GM12878 (cell line): Measurements from ENCODE around the gene ACYP2. TPM values are rescaled to one million over a fixed set of nuclear protein-coding genes. Genes with fewer than 3 reads are reported as not detected.

Source experiments
- ATAC-seq: fragments of 200-7000 bp; cut with Tn5 transposase; 3 replicates; pipeline ENCODE4 v1.9.1; 2020; ENCODE audit warnings: mild to moderate bottlenecking, moderate library complexity
- BruUV-seq: library from RNA; stranded (reverse); fragments of 400-500 nt; replicated peaks from 2 replicates; lab custom pipeline; 2021; lab: Mats Ljungman, UMichigan
- CTCF ChIA-PET: fragments of 300-600 bp; sonication (Branson Sonifier 250); formaldehyde crosslinking; extraction: SDS; loops from one replicate; lab custom pipeline; 2021; ENCODE audit warnings: inconsistent platforms; lab: Yijun Ruan, JAX
- POLR2A ChIA-PET: fragments of 350-600 bp; formaldehyde crosslinking; extraction: SDS; loops from one replicate; lab custom pipeline; 2021; ENCODE audit warnings: inconsistent platforms; lab: Charles Lee
- RAD21 ChIA-PET: fragments of 300-600 bp; sonication (Branson Sonifier 250); formaldehyde crosslinking; loops from one replicate; lab custom pipeline; 2023; ENCODE audit warnings: antibody characterized with exemption; ENCODE audit not compliant: unreplicated experiment; lab: Charles Lee
- SMC1A ChIA-PET: fragments of 300-600 bp; sonication (Branson Sonifier 250); formaldehyde crosslinking; loops from one replicate; lab custom pipeline; 2023; ENCODE audit not compliant: unreplicated experiment, uncharacterized antibody; lab: Charles Lee
- DNase-seq: peaks from one replicate; pipeline ENCODE4 v3.0.0-alpha.2; 2011; ENCODE audit warnings: low read depth, low spot score
- FAIRE-seq: peaks from 3 replicates; lab custom pipeline; 2011; peaks lifted over from hg19 to GRCh38; lab: Jason Lieb, UNC
- H2AFZ ChIP-seq: 2 replicates; pipeline ENCODE4 v1.6.0; 2011; ENCODE audit warnings: low read depth, low read length, control low read depth; ENCODE audit not compliant: control insufficient read depth
- H3K27ac ChIP-seq: 2 replicates; pipeline ENCODE4 v1.5.1; 2011; ENCODE audit warnings: control low read depth; ENCODE audit not compliant: control insufficient read depth, insufficient read depth
- H3K27me3 ChIP-seq, 2 experiments: replicated peaks in 1 of 2; 2 replicates each; pipeline versions ENCODE4 v1.6.0 to v1.6.1; 2011; ENCODE audit warnings: low read length in 1 of 2; ENCODE audit not compliant: control insufficient read depth in 2 of 2, insufficient read depth in 2 of 2
- H3K36me3 ChIP-seq, 2 experiments: 2 replicates each; pipeline ENCODE4 v1.5.1; 2011; ENCODE audit warnings: low read length in 1 of 2; ENCODE audit not compliant: control insufficient read depth in 2 of 2, insufficient read depth in 2 of 2
- H3K4me1 ChIP-seq: 2 replicates; pipeline ENCODE4 v1.6.1; 2011; ENCODE audit warnings: mild to moderate bottlenecking, low read length, moderate library complexity, mixed read lengths; ENCODE audit not compliant: control insufficient read depth, insufficient read depth
- H3K4me2 ChIP-seq: 2 replicates; pipeline ENCODE4 v1.6.0; 2011; ENCODE audit warnings: control low read depth; ENCODE audit not compliant: control insufficient read depth, insufficient read depth
- H3K4me3 ChIP-seq: fragments of 200-600 bp; sonication (generic); 2 replicates; pipeline ENCODE4 v1.5.1; 2016
- H3K79me2 ChIP-seq: 2 replicates; pipeline ENCODE4 v1.6.0; 2011; ENCODE audit warnings: low read length; ENCODE audit not compliant: control insufficient read depth, insufficient read depth
- H3K9ac ChIP-seq: 2 replicates; pipeline ENCODE4 v1.8.0; 2011; ENCODE audit warnings: low read length, control low read depth, mixed read lengths; ENCODE audit not compliant: control insufficient read depth, insufficient read depth
- H3K9me3 ChIP-seq: replicated peaks from 3 replicates; pipeline ENCODE4 v1.5.1; 2011; ENCODE audit warnings: mild to moderate bottlenecking, low read length; ENCODE audit not compliant: control insufficient read depth, insufficient read depth
- H4K20me1 ChIP-seq: 2 replicates; pipeline ENCODE4 v1.6.0; 2011; ENCODE audit not compliant: control insufficient read depth, insufficient read depth
- BRCA1 ChIP-seq: IDR thresholded peaks from 2 replicates; pipeline ENCODE4 v1.6.1; 2011; ENCODE audit warnings: low read depth, low read length, improper control_type of control experiment
- CBX3 ChIP-seq: fragments of 200-600 bp; sonication (generic); IDR thresholded peaks from 2 replicates; pipeline ENCODE4 v1.6.1; 2016; ENCODE audit warnings: low read depth, borderline replicate concordance
- E4F1 ChIP-seq: fragments of 450-650 bp; IDR thresholded peaks from 2 replicates; pipeline ENCODE4 v1.6.1; 2018; ENCODE audit warnings: borderline replicate concordance, mild to moderate bottlenecking; ENCODE audit not compliant: partially characterized antibody
- ESRRA ChIP-seq: IDR thresholded peaks from 2 replicates; pipeline ENCODE4 v1.6.1; 2012; ENCODE audit warnings: mild to moderate bottlenecking, low read length, improper control_type of control experiment
- KAT2A ChIP-seq: conservative IDR thresholded peaks from 2 replicates; pipeline ENCODE4 v1.6.1; 2011; ENCODE audit warnings: low read depth, low read length; ENCODE audit not compliant: control insufficient read depth
- NR2C2 ChIP-seq: IDR thresholded peaks from 2 replicates; pipeline ENCODE4 v1.6.1; 2011; ENCODE audit warnings: borderline replicate concordance, low read depth; ENCODE audit not compliant: control insufficient read depth, insufficient read length
- PAX5 ChIP-seq: IDR thresholded peaks from 2 replicates; pipeline ENCODE4 v1.6.1; 2011; ENCODE audit warnings: low read depth, low read length, borderline replicate concordance
- RCOR1 ChIP-seq: conservative IDR thresholded peaks from 2 replicates; pipeline ENCODE4 v1.6.1; 2012; ENCODE audit warnings: low read depth, low read length, improper control_type of control experiment
- SIN3A ChIP-seq: IDR thresholded peaks from 2 replicates; pipeline ENCODE4 v1.6.1; 2012; ENCODE audit warnings: low read depth, low read length, improper control_type of control experiment
- TCF3 ChIP-seq: IDR thresholded peaks from 2 replicates; pipeline ENCODE4 v1.6.1; 2012; ENCODE audit warnings: low read depth, mild to moderate bottlenecking, low read length, borderline replicate concordance; ENCODE audit not compliant: insufficient read depth
- in situ Hi-C: fragments of 300-500 bp; cut with MboI; formaldehyde crosslinking; loops from 9 replicates; pipeline ENCODE4 v1.14.3; 2018; ENCODE audit warnings: mixed read lengths
- intact Hi-C: fragments of 100-400 bp; cut with micrococcal nuclease; formaldehyde crosslinking; loops from one replicate; pipeline ENCODE4 v1.14.2; 2022; ENCODE audit not compliant: unreplicated experiment
- polyA plus RNA-seq, 11 experiments: library from polyadenylated mRNA; depleted of rRNA in 4 of 11; unstranded in 6 of 11; stranded (reverse) in 5 of 11; fragments of >200 nt; fragmentation: Nextera tagmentation in 4 of 11; fragmentation: Illumina TruSeq in 1 of 11; extraction: Ambion mirVana in 4 of 11; extraction: Trizol in 1 of 11; gene quantifications; 1 replicate in 1 of 11; 2 replicates in 10 of 11; pipeline versions ENCODE4 v1.2.1 to v1.2.3, GENCODE V29; 2011 to 2016; ENCODE audit warnings: inconsistent platforms in 2 of 11, missing spikeins in 2 of 11, low read depth in 1 of 11
- total RNA-seq, 4 experiments: library from RNA; depleted of rRNA in 3 of 4; stranded (reverse); fragments of >200 nt in 3 of 4; fragmentation: Illumina TruSeq in 1 of 4; extraction: Trizol in 1 of 4; gene quantifications; 2 replicates each; pipeline versions ENCODE4 v1.2.1 to v1.2.3, GENCODE V29; 2013 to 2021
- TF ChIP-seq, protein P1 (sequence below): IDR thresholded peaks from 2 replicates; pipeline ENCODE4 v1.6.1; 2012; ENCODE audit warnings: low read length, inconsistent platforms

Gene ACYP2
- total and polyA plus RNA-seq, 10 of the 15 experiments (the other 5 are each of a cell fraction or from before 2014, with no cell fraction given) = 4.2 to 16.3 (median 9.0) TPM

DNA sequence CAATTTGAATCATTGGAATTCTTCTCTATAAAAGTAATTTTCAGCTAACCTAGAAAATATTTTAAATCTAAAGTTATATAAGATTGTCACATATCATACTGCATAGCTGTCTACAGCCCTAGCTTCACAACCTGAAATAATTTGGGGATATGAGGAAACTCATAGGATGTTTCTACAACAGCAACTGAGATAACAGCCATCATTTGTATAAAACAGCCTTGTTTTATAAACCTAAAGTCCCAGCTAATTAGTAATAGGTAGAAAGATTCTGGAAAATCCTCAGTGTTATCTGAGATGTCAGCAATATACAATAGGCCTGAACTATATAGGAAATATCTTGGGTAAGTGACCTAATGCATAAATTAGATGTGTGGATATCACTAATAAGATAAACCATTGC is 188.2 kb downstream of the ACYP2 start:
- no peak overlapping the region for H2AFZ ChIP-seq
- H3K79me2 ChIP-seq = no peaks in the 10 kb centered on the region
- ATAC-seq = no peak
- H3K27ac ChIP-seq = no peak overlapping the region
- POLR2A ChIA-PET = no interaction called here
- H3K4me1 ChIP-seq = no peaks in the 10 kb centered on the region
- no peak overlapping the region for H3K4me2 ChIP-seq
- H3K36me3 ChIP-seq = no peaks in the 10 kb centered on the region
- CTCF ChIA-PET = interaction anchor here (1.0 kb wide), 1 partner anchor 197 kb away, joined by 3 read pairs; no protein-coding TSS in a partner anchor
- no peaks in the 10 kb centered on the region for H3K27me3 ChIP-seq
- no peak for FAIRE-seq
- H3K4me3 ChIP-seq = no peak overlapping the region
- TF ChIP-seq NR2C2 = no peak
- no peak for TF ChIP-seq E4F1
- TF ChIP-seq CBX3 = no peak
- no peak for TF ChIP-seq PAX5
- TF ChIP-seq RCOR1 = no peak
- TF ChIP-seq TCF3 = no peak
- TF ChIP-seq, protein P1, sequence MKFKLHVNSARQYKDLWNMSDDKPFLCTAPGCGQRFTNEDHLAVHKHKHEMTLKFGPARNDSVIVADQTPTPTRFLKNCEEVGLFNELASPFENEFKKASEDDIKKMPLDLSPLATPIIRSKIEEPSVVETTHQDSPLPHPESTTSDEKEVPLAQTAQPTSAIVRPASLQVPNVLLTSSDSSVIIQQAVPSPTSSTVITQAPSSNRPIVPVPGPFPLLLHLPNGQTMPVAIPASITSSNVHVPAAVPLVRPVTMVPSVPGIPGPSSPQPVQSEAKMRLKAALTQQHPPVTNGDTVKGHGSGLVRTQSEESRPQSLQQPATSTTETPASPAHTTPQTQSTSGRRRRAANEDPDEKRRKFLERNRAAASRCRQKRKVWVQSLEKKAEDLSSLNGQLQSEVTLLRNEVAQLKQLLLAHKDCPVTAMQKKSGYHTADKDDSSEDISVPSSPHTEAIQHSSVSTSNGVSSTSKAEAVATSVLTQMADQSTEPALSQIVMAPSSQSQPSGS = no peak
- TF ChIP-seq BRCA1 = no peak
- no peak for TF ChIP-seq ESRRA
- no peak for TF ChIP-seq KAT2A
- no peak for TF ChIP-seq SIN3A
- intact Hi-C loops (no loop called here), in situ Hi-C loops (no loop called here)
- SMC1A ChIA-PET = interaction anchor here (1.5 kb wide), 1 partner anchor 10 kb away, joined by 3 read pairs; no protein-coding TSS in a partner anchor
- H3K9ac ChIP-seq = no peak overlapping the region
- no peaks in the 10 kb centered on the region for H3K9me3 ChIP-seq
- no peaks in the 10 kb centered on the region for H4K20me1 ChIP-seq
- RAD21 ChIA-PET = no interaction called here
- no TSS peak for BruUV-seq
- no peak for DNase-seq
